ENCODE data around the gene AGER.
"Not testable (repeated sequence)": the region's sequence is repeated elsewhere in the genome, so short reads cannot be mapped to it uniquely, and the experiment has no call there.

Gene AGER

DNA sequence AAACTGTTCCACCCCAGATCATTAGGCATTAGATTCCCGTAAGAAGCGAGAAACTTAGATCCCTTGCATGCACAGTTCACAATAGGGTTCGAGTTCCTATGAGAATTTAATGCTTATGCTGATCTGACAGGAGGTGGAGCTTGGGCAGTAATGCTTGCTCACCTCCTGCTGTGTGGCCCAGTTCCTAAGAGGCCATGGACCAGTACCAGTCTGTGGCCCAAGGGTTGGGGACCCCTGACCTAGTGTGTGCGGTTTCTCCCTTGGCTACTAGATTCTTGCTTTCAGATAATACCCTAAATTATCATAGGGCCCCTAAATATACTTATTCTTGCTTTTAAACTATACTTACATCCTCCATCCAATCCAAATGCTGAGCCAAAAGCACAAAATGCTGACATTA, 10.3 kb upstream of the AGER start:
- no peak overlapping the region for H3K4me3 ChIP-seq (ENCODE audit: low read depth, low read length)
- no peak for DNase-seq (ENCODE audit: low read depth)
- TF ChIP-seq, protein P1, sequence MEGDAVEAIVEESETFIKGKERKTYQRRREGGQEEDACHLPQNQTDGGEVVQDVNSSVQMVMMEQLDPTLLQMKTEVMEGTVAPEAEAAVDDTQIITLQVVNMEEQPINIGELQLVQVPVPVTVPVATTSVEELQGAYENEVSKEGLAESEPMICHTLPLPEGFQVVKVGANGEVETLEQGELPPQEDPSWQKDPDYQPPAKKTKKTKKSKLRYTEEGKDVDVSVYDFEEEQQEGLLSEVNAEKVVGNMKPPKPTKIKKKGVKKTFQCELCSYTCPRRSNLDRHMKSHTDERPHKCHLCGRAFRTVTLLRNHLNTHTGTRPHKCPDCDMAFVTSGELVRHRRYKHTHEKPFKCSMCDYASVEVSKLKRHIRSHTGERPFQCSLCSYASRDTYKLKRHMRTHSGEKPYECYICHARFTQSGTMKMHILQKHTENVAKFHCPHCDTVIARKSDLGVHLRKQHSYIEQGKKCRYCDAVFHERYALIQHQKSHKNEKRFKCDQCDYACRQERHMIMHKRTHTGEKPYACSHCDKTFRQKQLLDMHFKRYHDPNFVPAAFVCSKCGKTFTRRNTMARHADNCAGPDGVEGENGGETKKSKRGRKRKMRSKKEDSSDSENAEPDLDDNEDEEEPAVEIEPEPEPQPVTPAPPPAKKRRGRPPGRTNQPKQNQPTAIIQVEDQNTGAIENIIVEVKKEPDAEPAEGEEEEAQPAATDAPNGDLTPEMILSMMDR (IDR thresholded peaks at IDR 0.05; ENCODE audit: control insufficient read depth, extremely low read depth, insufficient read depth) = no peak

GRCh38 chr6:32193096-32193495, 9.0 kb upstream of the AGER start:
- DNase-seq (ENCODE audit: low read depth); H3K4me3 ChIP-seq (ENCODE audit: low read depth, low read length): not testable (repeated sequence)

- DNase-seq (ENCODE audit: low read depth) = no peak
- TF ChIP-seq, protein P1 (IDR thresholded peaks at IDR 0.05; ENCODE audit: control insufficient read depth, extremely low read depth, insufficient read depth) = no peak
- H3K4me3 ChIP-seq (ENCODE audit: low read depth, low read length) = no peak within 1 kb of the TSS
Observed at GRCh38 chr6:32192608-32193039, 8.6 kb upstream of the AGER start, which contains the start of gene GPSM3. GPSM3 (minus strand) TSS chr6:32192643; CDS start chr6:32192513, 130 bp downstream.

GRCh38 chr6:32191696-32192607, 7.9 kb upstream of the AGER start:
- no peak overlapping the region for H3K4me3 ChIP-seq (ENCODE audit: low read depth, low read length)
- no peak for DNase-seq (ENCODE audit: low read depth)
- TF ChIP-seq, protein P1 (IDR thresholded peaks at IDR 0.05; ENCODE audit: control insufficient read depth, extremely low read depth, insufficient read depth) = no peak

DNA sequence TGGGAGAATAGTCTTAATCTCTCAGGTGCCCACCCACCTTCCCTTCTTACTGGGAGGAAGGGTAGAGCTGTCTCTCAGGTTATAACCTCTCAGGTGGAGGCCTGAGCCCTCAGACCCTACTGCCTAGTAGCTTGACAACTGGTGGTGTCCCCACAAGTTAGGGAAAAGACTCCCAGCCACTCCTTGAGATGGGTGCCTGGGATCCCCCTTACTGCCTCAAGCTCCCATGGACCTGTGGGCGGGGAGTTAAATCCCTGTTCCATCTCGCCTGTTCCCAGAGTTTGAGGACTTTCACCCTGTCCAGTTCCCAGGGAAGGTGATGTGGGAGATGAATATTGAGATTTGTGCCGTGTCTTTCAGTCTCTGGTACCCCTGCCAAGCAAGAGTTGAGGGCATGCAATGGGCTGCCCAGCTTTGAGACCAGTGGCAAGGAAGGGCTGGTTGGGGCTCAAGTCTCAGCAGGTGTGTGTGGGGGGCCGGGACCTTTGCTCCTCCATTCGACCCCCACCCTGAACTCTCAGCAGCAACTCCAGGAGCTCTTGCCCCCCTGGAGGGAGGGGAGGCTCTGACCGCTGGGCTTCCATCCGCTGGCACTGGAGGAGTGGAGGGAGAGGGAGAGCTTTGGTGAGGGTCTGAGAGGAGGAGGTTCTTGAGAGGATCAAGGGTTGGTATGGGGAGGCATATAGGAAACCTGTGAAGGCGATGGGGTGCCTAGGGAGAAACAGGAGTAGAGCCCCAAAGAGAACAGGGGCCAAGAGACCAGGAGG, 7.0 kb upstream of the AGER start:
- H3K4me3 ChIP-seq (ENCODE audit: low read depth, low read length) = peak overlapping the region; percentile 76
- TF ChIP-seq, protein P1 (IDR thresholded peaks at IDR 0.05; ENCODE audit: control insufficient read depth, extremely low read depth, insufficient read depth) = no peak
- no peak for DNase-seq (ENCODE audit: low read depth)

GRCh38 chr6:32190054-32190851, 6.2 kb upstream of the AGER start, which contains the start of gene PBX2:
PBX2 (minus strand) TSS chr6:32190202; CDS start chr6:32189915, 287 bp downstream.
- peak; percentile 62 for DNase-seq (ENCODE audit: low read depth)
- TF ChIP-seq, protein P1 (IDR thresholded peaks at IDR 0.05; ENCODE audit: control insufficient read depth, extremely low read depth, insufficient read depth) = no peak
- H3K4me3 ChIP-seq (ENCODE audit: low read depth, low read length) = peak within 1 kb of the TSS; percentile 76

Measured in LNCaP clone FGC (cell line).